SK-N-SH (cell line): ENCODE measurements around the gene TBXT. TPM values are rescaled to one million over a fixed set of nuclear protein-coding genes. Genes with fewer than 3 reads are reported as not detected.

ENCODE experiments used
- CTCF ChIA-PET: fragments of 300-600, 350-600 bp; formaldehyde crosslinking; extraction: SDS; loops from one replicate; lab custom pipeline; 2021; lab: Yijun Ruan, JAX
- POLR2A ChIA-PET: fragments of 350-600 bp; sonication (Branson Sonifier 250); formaldehyde crosslinking; extraction: SDS; loops from one replicate; lab custom pipeline; 2020; ENCODE audit warnings: antibody characterized with exemption, inconsistent platforms; lab: Yijun Ruan, JAX
- DNase-seq: peaks from one replicate; pipeline ENCODE4 v3.0.0; 2012
- H2AFZ ChIP-seq: fragments of 200-600 bp; sonication (generic); 2 replicates; pipeline ENCODE4 v1.8.1; 2016; ENCODE audit warnings: antibody characterized with exemption, mild to moderate bottlenecking, low read depth
- H3F3A ChIP-seq: fragments of 200-600 bp; sonication (generic); replicated peaks from 2 replicates; pipeline ENCODE3; 2016; ENCODE audit warnings: antibody characterized with exemption, mild to moderate bottlenecking; ENCODE audit not compliant: insufficient read depth
- H3K27ac ChIP-seq, 2 experiments: fragments of 200-500 bp in 1 of 2; fragments of 200-600 bp in 1 of 2; sonication (Bioruptor generic) in 1 of 2; sonication (generic), shearing (Covaris generic) in 1 of 2; 2 replicates each; pipeline versions ENCODE4 v1.5.1 to v1.6.1; 2014 to 2016; ENCODE audit warnings: low read depth in 2 of 2, inconsistent platforms in 1 of 2, low read length in 1 of 2, mild to moderate bottlenecking in 1 of 2, mixed read lengths in 1 of 2
- H3K27me3 ChIP-seq: fragments of 200-600 bp; sonication (generic), shearing (Covaris generic); 2 replicates; pipeline ENCODE4 v1.6.1; 2016; ENCODE audit warnings: mixed run types; ENCODE audit not compliant: insufficient read depth
- H3K36me3 ChIP-seq, 2 experiments: fragments of 200-500 bp in 1 of 2; fragments of 200-600 bp in 1 of 2; sonication (Bioruptor generic) in 1 of 2; sonication (generic) in 1 of 2; replicated peaks in 1 of 2; 2 replicates each; pipeline versions ENCODE3 to v1.5.1; 2014 to 2016; ENCODE audit warnings: low read length in 1 of 2, mild to moderate bottlenecking in 1 of 2; ENCODE audit not compliant: insufficient read depth in 2 of 2, control insufficient read depth in 1 of 2
- H3K4me1 ChIP-seq, 2 experiments: fragments of 200-500 bp in 1 of 2; fragments of 200-600 bp in 1 of 2; sonication (Bioruptor generic) in 1 of 2; sonication (generic), shearing (Covaris generic) in 1 of 2; 2 replicates each; pipeline versions ENCODE4 v1.5.1 to v1.6.1; 2014 to 2016; ENCODE audit warnings: low read depth in 1 of 2, low read length in 1 of 2, mixed run types in 1 of 2; ENCODE audit not compliant: insufficient read depth in 2 of 2, control insufficient read depth in 1 of 2
- H3K4me2 ChIP-seq: fragments of 200-600 bp; sonication (generic), shearing (Covaris generic); 2 replicates; pipeline ENCODE4 v1.6.1; 2017; ENCODE audit warnings: mixed run types
- H3K4me3 ChIP-seq, 2 experiments: fragments of 200-500 bp in 1 of 2; fragments of 200-600 bp in 1 of 2; sonication (Bioruptor generic) in 1 of 2; sonication (generic), shearing (Covaris generic) in 1 of 2; 2 replicates each; pipeline versions ENCODE4 v1.5.1 to v1.8.1; 2014 to 2016; ENCODE audit warnings: low read depth in 2 of 2, inconsistent platforms in 1 of 2, low read length in 1 of 2, mild to moderate bottlenecking in 1 of 2, mixed read lengths in 1 of 2, moderate library complexity in 1 of 2
- H3K79me2 ChIP-seq: fragments of 200-600 bp; sonication (generic); 2 replicates; pipeline ENCODE4 v1.8.1; 2017; ENCODE audit warnings: mild to moderate bottlenecking; ENCODE audit not compliant: insufficient read depth
- H3K9ac ChIP-seq: fragments of 200-600 bp; sonication (generic); 2 replicates; pipeline ENCODE4 v1.6.1; 2017; ENCODE audit warnings: mixed run types
- H3K9me2 ChIP-seq: fragments of 200-600 bp; sonication (generic); 2 replicates; pipeline ENCODE4 v1.6.1; 2017; ENCODE audit warnings: mixed run types
- H3K9me3 ChIP-seq: fragments of 200-600 bp; sonication (generic); 2 replicates; pipeline ENCODE4 v1.6.1; 2017; ENCODE audit warnings: mixed run types, mild to moderate bottlenecking, moderate library complexity
- H4K20me1 ChIP-seq: fragments of 200-600 bp; sonication (generic); 2 replicates; pipeline ENCODE4 v1.6.1; 2017; ENCODE audit warnings: mild to moderate bottlenecking, mixed run types; ENCODE audit not compliant: insufficient read depth
- FOXJ3 ChIP-seq: sonication (generic); formaldehyde crosslinking; IDR thresholded peaks from 2 replicates; pipeline ENCODE4 v1.5.1; 2020; ENCODE audit warnings: mild to moderate bottlenecking, missing genetic modification reagents
- JUND ChIP-seq: IDR thresholded peaks from 2 replicates; pipeline ENCODE4 v1.4.0; 2012
- MAX ChIP-seq: IDR thresholded peaks from 2 replicates; pipeline ENCODE4 v1.4.0; 2012; ENCODE audit warnings: low read depth
- MEF2A ChIP-seq: IDR thresholded peaks from 2 replicates; pipeline ENCODE4 v1.4.0; 2012; ENCODE audit warnings: low read depth, borderline replicate concordance
- RFX5 ChIP-seq: IDR thresholded peaks from 2 replicates; pipeline ENCODE4 v1.6.1; 2012; ENCODE audit warnings: mild to moderate bottlenecking, improper control_type of control experiment, low read length
- RXRA ChIP-seq: IDR thresholded peaks from 2 replicates; pipeline ENCODE4 v1.4.0; 2012; ENCODE audit warnings: low read depth, mild to moderate bottlenecking, borderline replicate concordance
- TAF1 ChIP-seq: IDR thresholded peaks from 2 replicates; pipeline ENCODE4 v1.6.1; 2012; ENCODE audit warnings: low read depth, mild to moderate bottlenecking, low read length, moderate library complexity, borderline replicate concordance
- TCF12 ChIP-seq: IDR thresholded peaks from 2 replicates; pipeline ENCODE4 v1.4.0; 2012
- USF1 ChIP-seq: IDR thresholded peaks from 2 replicates; pipeline ENCODE4 v1.4.0; 2012; ENCODE audit warnings: low read depth, borderline replicate concordance
- USF2 ChIP-seq: fragments of 150-350 bp; IDR thresholded peaks from 2 replicates; pipeline ENCODE4 v1.6.1; 2017; ENCODE audit warnings: antibody characterized with exemption, low read length, low read depth, borderline replicate concordance
- WGBS: methylation state at CpG from one replicate; pipeline ENCODE4 v1.1.6; 2017; ENCODE audit warnings: low lambda C conversion rate; 5-methylcytosine and 5-hydroxymethylcytosine counted together
- polyA plus RNA-seq, 3 experiments: library from polyadenylated mRNA; depleted of rRNA; stranded (reverse); fragments of >200 nt; gene quantifications; 2 replicates each; pipeline ENCODE4 v1.2.3, GENCODE V29; 2012
- TF ChIP-seq, protein P1 (sequence below): IDR thresholded peaks from 2 replicates; pipeline ENCODE4; 2012
- TF ChIP-seq, protein P2 (sequence below): IDR thresholded peaks from 2 replicates; pipeline ENCODE4 v1.6.1; 2012; ENCODE audit warnings: mild to moderate bottlenecking, low read depth, low read length, moderate library complexity

The TBXT gene
- polyA plus RNA-seq, 1 of the 3 experiments (the other 2 are of a cell fraction), result not detected

- no peaks in the 10 kb centered on the region for H4K20me1 ChIP-seq
Observed at GRCh38 chr6:166172546-166172945, 4.9 kb upstream of the TBXT start.

More at GRCh38 chr6:166172546-166172945, 4.9 kb upstream of the TBXT start:
- no peaks in the 10 kb centered on the region for H3F3A ChIP-seq
- 78% methylated on average over 1 of the region's 3 CpGs for WGBS
- no peak overlapping the region for H3K4me2 ChIP-seq
- no peaks in the 10 kb centered on the region for H3K36me3 ChIP-seq
- DNase-seq, result no peak
- H3K4me1 ChIP-seq, result peaks cover 0 to 3% of the 10 kb centered on the region in 2 experiments; a peak in 2 of 4 replicates
- H3K27me3 ChIP-seq, result peaks cover 50% of the 10 kb centered on the region
- ChIA-PET CTCF (no interaction called here), POLR2A (no interaction called here)
- H3K9ac ChIP-seq, result no peak overlapping the region
- H2AFZ ChIP-seq, result no peak overlapping the region
- no peak overlapping the region for H3K27ac ChIP-seq
- H3K79me2 ChIP-seq, result no peaks in the 10 kb centered on the region
- TF ChIP-seq USF2 (no peak), JUND (no peak), USF1 (no peak), FOXJ3 (CRISPR knock-in tag) (no peak), RXRA (no peak), TAF1 (no peak), MEF2A (no peak), TCF12 (no peak), MAX (no peak), RFX5 (no peak)
- TF ChIP-seq, protein P1, sequence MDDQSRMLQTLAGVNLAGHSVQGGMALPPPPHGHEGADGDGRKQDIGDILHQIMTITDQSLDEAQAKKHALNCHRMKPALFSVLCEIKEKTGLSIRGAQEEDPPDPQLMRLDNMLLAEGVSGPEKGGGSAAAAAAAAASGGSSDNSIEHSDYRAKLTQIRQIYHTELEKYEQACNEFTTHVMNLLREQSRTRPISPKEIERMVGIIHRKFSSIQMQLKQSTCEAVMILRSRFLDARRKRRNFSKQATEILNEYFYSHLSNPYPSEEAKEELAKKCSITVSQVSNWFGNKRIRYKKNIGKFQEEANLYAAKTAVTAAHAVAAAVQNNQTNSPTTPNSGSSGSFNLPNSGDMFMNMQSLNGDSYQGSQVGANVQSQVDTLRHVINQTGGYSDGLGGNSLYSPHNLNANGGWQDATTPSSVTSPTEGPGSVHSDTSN, result no peak
- TF ChIP-seq, protein P2, sequence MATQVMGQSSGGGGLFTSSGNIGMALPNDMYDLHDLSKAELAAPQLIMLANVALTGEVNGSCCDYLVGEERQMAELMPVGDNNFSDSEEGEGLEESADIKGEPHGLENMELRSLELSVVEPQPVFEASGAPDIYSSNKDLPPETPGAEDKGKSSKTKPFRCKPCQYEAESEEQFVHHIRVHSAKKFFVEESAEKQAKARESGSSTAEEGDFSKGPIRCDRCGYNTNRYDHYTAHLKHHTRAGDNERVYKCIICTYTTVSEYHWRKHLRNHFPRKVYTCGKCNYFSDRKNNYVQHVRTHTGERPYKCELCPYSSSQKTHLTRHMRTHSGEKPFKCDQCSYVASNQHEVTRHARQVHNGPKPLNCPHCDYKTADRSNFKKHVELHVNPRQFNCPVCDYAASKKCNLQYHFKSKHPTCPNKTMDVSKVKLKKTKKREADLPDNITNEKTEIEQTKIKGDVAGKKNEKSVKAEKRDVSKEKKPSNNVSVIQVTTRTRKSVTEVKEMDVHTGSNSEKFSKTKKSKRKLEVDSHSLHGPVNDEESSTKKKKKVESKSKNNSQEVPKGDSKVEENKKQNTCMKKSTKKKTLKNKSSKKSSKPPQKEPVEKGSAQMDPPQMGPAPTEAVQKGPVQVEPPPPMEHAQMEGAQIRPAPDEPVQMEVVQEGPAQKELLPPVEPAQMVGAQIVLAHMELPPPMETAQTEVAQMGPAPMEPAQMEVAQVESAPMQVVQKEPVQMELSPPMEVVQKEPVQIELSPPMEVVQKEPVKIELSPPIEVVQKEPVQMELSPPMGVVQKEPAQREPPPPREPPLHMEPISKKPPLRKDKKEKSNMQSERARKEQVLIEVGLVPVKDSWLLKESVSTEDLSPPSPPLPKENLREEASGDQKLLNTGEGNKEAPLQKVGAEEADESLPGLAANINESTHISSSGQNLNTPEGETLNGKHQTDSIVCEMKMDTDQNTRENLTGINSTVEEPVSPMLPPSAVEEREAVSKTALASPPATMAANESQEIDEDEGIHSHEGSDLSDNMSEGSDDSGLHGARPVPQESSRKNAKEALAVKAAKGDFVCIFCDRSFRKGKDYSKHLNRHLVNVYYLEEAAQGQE, result no peak
- H3K4me3 ChIP-seq, result no peak overlapping the region
- no peaks in the 10 kb centered on the region for H3K9me3 ChIP-seq
- no peaks in the 10 kb centered on the region for H3K9me2 ChIP-seq
